Ovary (tissue), 3 donors: ENCODE measurements around the gene PDE8A.

Experiments used
- CTCF ChIP-seq, 3 donors: fragments of 450-650 bp in 2 of 3; fragments of 200-600 bp in 1 of 3; IDR thresholded peaks; one replicate each; pipeline versions ENCODE4 v1.5.1 to v1.8.0; 2016 to 2022; ENCODE audit warnings: antibody characterized with exemption in 3 of 3, mild to moderate bottlenecking in 1 of 3
- EP300 ChIP-seq: sonication (generic); formaldehyde crosslinking; IDR thresholded peaks from one replicate; pipeline ENCODE4 v1.6.1; 2017; ENCODE audit warnings: antibody characterized with exemption
- POLR2A ChIP-seq: fragments of 450-650 bp; IDR thresholded peaks from one replicate; pipeline ENCODE4 v1.6.1; 2017; ENCODE audit warnings: antibody characterized with exemption, mild to moderate bottlenecking, moderate library complexity
- donor health status: DM: no; HTN: no; CAD: no.

GRCh38 chr15:85100186-85100937 is 118.7 kb downstream of the PDE8A start:
- TF ChIP-seq CTCF (IDR thresholded peaks at IDR 0.05) (no peak), POLR2A (no peak), EP300 (no peak)
